ENCODE data around the gene RFX1.

The RFX1 gene

GRCh38 chr19:13995878-13996765, 10.0 kb downstream of the RFX1 start:
- DNase-seq = no peak

GRCh38 chr19:13995017-13995728, 10.9 kb downstream of the RFX1 start:
- no peak for DNase-seq

DNA sequence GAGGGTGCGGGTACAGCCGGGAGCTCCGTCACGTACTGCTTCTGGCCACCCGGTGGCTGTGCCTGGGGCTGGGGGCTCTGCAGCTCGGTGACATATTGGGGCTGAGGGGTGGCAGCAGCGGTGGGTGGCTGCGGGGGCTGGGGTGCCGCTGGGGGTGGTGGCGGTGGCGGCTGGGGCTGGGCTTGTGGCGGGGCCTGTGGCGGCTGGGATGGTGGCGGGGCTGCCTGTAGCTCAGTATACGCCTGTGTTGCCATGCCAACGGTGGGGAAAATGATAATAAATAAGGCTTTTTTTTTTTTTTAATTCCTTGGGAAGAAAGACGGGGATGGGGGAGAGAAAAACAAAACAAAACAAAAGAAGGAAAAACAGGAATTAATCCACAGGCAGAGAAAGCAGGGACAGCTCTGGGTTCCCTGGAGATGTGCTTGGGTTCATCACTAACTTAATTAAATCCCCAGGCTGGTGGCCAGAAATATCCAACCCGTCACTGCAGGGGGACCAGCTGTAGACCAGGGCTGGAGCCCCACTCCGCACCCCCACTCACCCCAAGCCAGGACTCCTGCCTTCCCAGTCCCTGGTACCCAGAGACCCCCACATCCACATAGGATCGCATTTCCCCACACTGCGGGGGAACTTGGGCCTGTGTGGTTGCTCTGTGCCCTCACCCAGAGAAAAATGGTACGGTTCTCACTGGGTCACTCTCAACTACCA, 12.4 kb downstream of the RFX1 start:
- no peak for DNase-seq

DNA sequence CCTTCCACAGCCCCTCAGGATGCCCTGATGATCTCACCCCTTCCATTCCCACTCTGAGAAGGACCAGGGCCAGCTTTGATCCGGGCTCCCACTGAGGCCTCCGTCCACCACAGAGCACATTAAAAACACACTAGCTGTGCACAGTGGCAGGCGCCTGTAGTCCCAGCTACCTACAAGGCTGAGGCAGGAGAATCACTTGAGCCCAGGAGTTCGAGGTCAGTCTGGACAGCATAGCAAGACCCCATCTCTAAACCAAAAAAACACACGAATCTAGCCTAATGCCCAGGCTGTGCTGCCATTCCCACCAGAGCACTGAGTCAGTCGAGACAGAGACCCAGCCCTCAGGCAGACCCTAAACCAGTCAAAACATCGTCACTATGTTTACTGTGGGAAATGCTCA, 14.1 kb downstream of the RFX1 start:
- no peak for DNase-seq

GRCh38 chr19:13990085-13990484, 16.0 kb downstream of the RFX1 start:
- DNase-seq = no peak

- DNase-seq = no peak
These were observed 16.6 kb downstream of the RFX1 start for GRCh38 chr19:13989487-13989886.

GRCh38 chr19:13987101-13987890, 18.8 kb downstream of the RFX1 start:
- DNase-seq = peak in 1 of 3 donors; percentile 48

- DNase-seq = peak; percentile 96 to 98 (median 98)
These were observed 19.7 kb downstream of the RFX1 start for GRCh38 chr19:13986348-13986904.

DNA sequence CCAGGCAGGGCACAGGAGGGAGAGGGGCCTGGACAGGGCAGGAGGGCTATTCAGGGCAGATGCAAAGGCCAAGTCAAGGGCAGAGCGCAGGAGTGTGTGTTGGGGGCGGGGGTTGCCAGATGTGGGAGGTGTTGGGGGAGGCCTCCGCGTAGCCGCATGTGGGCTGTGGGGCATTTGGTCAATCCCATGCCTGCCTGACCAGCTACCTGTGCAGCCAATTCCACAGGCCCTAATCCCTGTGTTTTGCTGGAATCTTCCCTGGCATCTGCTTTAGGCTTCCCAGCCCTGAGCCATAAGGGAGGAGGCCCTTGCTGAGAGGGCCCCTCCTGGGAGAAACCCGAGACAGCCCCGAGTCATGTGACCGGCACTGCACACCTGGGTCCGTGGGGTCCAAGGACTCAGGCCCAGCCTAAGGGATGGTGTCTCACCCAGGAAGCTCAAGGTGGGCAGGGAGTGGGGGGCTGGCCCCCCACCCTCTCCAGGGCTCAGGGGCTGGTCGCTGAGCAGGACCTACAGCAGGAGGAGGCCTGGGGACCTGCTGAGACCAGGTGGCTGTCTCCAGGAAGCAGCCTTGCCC, 20.3 kb downstream of the RFX1 start:
- no peak for DNase-seq

DNA sequence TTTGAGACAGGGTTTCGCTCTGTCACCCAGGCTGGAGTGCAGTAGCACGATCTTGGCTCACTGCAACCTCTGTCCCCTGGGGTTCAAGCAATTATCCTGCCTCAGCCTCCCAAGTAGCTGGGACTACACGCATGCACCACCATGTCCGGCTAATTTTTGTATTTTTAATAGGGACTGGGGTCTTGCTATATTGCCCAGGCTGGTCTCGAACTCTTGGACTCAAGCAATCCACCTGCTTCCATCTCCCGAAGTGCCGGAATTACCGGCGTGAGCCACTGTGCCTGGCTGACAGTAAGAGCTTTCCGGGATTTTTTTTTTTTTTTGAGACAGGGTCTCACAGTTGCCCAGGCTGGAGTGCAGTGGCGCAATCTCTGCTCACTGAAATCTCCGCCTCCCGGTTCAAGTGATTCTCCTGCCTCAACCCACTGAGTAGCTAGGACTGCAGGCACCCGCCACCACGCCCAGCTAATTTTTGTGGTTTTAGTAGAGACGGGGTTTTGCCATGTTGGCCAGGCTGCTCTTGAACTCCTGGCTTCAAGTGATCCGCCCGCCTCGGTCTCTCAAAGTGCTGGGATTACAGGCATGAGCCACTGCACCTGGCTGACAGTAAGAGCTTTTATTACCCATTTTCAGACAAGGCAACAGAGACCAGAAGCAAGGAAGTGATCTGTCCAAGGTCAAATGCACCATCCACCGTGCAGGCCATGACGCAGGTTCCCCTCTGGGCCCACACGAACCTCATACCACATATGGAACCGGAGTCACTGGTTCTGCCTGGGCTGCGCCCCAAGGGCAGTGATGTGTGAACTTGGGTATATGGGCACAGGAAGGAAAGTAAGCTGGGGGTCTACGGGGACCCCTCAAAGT, 21.0 kb downstream of the RFX1 start:
- peak; percentile 26 to 44 (median 32) for DNase-seq

GRCh38 chr19:13984186-13984585, 21.9 kb downstream of the RFX1 start:
- no peak for DNase-seq

- no peak for DNase-seq
These were observed 22.8 kb downstream of the RFX1 start for GRCh38 chr19:13983213-13983889.

- no peak for DNase-seq
These were observed 23.3 kb downstream of the RFX1 start for GRCh38 chr19:13982773-13983172.

DNA sequence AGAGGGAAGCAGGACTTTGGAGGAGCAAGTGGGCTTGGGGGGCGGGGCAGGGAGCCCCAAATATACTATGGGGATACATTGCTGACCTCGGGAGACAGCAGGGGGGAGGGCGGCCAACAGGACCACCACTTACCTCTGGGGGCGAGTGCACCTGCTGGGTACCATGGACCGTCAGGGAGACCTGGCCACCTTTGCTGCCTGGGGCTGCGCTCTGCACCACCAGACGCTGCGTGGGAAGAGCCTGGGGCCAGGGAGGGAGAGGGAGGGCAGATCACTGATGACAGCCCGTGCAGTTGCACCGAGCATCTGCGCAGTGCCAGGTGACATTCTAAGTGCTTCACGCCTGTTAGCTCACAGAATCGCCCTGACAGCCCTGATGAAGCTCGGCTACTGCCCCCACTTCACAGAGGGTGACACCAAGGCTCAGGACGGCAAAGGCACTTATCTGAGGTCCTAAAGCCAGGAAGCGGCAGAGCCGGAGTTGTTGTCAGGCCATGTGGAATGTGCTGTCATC, 24.1 kb downstream of the RFX1 start:
- DNase-seq = no peak

DNA sequence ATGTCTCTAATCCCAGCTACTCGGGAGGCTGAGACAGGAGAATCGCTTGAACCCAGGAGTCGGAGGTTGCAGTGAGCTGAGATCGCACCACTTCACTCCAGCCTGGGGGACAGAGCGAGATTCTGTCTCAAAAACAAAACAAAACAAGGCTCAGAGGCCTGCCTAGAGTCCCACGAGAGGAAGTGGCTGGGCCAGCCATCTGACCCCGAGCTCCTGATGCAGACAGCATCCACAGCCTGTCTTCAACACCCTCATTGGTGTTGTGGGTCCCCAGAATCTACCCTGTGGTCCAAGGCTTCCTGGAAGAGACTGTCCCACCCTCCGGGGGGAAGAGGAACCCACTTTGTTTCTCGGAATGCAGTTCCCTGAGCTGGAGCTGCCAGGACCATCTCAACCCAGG, 24.7 kb downstream of the RFX1 start:
- DNase-seq = no peak

DNA sequence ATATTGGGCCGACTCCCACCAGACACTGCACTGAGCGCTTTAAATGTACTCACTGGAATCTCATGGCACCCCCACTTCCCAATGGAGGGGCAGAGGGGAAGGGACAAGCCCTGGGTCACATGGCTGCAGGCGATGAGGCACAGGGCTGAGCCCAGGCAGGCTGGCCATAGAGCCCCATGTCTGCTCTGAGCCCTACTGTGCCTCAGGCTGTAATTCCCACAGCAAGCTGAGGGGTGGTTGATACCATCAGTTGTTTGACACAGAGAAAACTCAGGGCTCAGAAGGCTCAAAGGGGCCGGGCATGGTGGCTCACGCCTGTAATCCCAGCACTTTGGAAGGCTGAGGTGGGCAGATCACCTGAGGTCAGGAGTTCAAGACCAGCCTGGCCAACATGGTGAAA, 25.1 kb downstream of the RFX1 start:
- no peak for DNase-seq

- DNase-seq = no peak
These were observed 25.8 kb downstream of the RFX1 start for GRCh38 chr19:13980340-13980739.

- DNase-seq = no peak
These were observed 26.4 kb downstream of the RFX1 start for GRCh38 chr19:13979686-13980085.

- DNase-seq = peak in 2 of 3 donors; percentile 20 to 33
These were observed 26.9 kb downstream of the RFX1 start for GRCh38 chr19:13979244-13979615.

All from suppressor macrophage treated with lipopolysaccharide for 1 hour (primary cell).